Activated naive CD4-positive, alpha-beta T cell treated with anti-CD3 and anti-CD28 coated beads, Interleukin-2, amount 10 ng/mL, durations not matched to agents 7 days and 5 days (primary cell): Measurements from ENCODE around the gene RAB15.

ENCODE experiments used
- CTCF ChIA-PET: fragments of 350-600 bp; sonication (Branson Sonifier 250); formaldehyde crosslinking; loops from one replicate; lab custom pipeline; 2021; ENCODE audit warnings: antibody characterized with exemption; lab: Charles Lee
- DNase-seq: peaks from one replicate; pipeline ENCODE4 v3.0.0-alpha.2; 2020
- H3K27ac Mint-ChIP-seq: one replicate; pipeline ENCODE4 v1.8.0; 2021; ENCODE audit warnings: mild to moderate bottlenecking, moderate library complexity, mixed read lengths
- H3K27me3 Mint-ChIP-seq: one replicate; pipeline ENCODE4 v1.8.0; 2021; ENCODE audit warnings: mild to moderate bottlenecking, mixed read lengths
- H3K36me3 Mint-ChIP-seq: one replicate; pipeline ENCODE4 v1.8.0; 2021; ENCODE audit warnings: mixed read lengths
- H3K4me1 Mint-ChIP-seq: one replicate; pipeline ENCODE4 v1.8.0; 2021; ENCODE audit warnings: mixed read lengths
- H3K4me3 Mint-ChIP-seq: one replicate; pipeline ENCODE4 v1.8.0; 2021; ENCODE audit warnings: mild to moderate bottlenecking, moderate library complexity, mixed read lengths
- H3K9me3 Mint-ChIP-seq: one replicate; pipeline ENCODE4 v1.8.0; 2021; ENCODE audit warnings: mixed read lengths

Gene RAB15

DNA sequence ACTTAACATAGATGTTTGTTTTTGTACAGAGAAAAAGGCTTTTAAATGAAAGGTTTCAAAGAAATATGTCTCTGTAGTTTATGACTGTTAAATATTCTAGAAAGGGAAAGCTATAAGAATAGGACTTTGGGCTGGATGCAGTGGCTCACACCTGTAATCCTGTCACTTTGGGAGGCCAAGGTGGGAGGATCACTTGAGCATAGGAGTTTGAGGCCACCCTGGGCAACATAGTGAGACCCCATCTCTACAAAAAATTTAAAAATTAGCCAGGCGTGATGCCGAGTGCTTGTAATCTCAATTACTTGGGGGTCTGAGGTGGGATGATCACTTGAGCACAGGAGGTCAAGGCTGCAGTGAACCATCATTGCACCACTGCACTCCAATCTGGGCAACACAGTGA lies 41.0 kb downstream of the RAB15 start:
- H3K4me3 Mint-ChIP-seq = no peak overlapping the region

GRCh38 chr14:64930085-64930843 lies 41.9 kb downstream of the RAB15 start:
- peaks cover 58% of the 10 kb centered on the region for H3K36me3 Mint-ChIP-seq
- H3K4me1 Mint-ChIP-seq = peaks cover 20% of the 10 kb centered on the region
- DNase-seq = no peak
- no peaks in the 10 kb centered on the region for H3K9me3 Mint-ChIP-seq
- no peak overlapping the region for H3K27ac Mint-ChIP-seq
- H3K4me3 Mint-ChIP-seq = peak overlapping the region; percentile 15
- no peaks in the 10 kb centered on the region for H3K27me3 Mint-ChIP-seq
- CTCF ChIA-PET = no interaction called here

More for the DNA sequence above, 41.0 kb downstream of the RAB15 start:
- no peak for DNase-seq
- Mint-ChIP-seq H3K9me3 (no peaks in the 10 kb centered on the region), H3K27ac (no peak overlapping the region), H3K4me1 (peaks cover 26% of the 10 kb centered on the region), H3K27me3 (no peaks in the 10 kb centered on the region), H3K36me3 (peaks cover 54% of the 10 kb centered on the region)
- CTCF ChIA-PET = interaction anchor here (1.4 to 1.5 kb wide), 2 partner anchors 20 to 41 kb away, joined by 4 read pairs; no protein-coding TSS in a partner anchor

DNA sequence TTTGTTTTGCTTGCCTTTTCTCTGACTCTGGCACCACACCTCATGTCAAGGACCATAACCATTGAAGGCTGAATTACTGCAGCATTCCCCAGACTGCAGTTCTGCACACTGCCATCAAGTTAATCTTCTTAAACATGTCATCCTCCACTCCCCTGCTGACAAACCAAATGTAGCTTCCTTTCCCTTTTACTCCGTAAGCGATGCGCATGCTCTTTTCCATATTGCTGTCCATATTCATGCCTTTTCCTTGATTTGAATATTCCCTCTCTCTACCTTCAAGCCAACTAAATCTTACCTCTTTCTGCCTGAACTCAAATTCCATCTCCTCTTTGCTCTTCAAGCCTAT lies 43.1 kb downstream of the RAB15 start:
- Mint-ChIP-seq H3K4me3 (no peak overlapping the region), H3K9me3 (no peaks in the 10 kb centered on the region), H3K4me1 (peaks cover 13% of the 10 kb centered on the region), H3K27me3 (no peaks in the 10 kb centered on the region), H3K36me3 (peaks cover 52% of the 10 kb centered on the region), H3K27ac (no peak overlapping the region)
- peak; percentile 33 for DNase-seq
- CTCF ChIA-PET = interaction anchor here (1.2 kb wide), 1 partner anchor 106 kb away, joined by 3 read pairs; no protein-coding TSS in a partner anchor

- no peak overlapping the region for H3K27ac Mint-ChIP-seq
- H3K9me3 Mint-ChIP-seq = no peaks in the 10 kb centered on the region
- H3K4me3 Mint-ChIP-seq = no peak overlapping the region
- peaks cover 56% of the 10 kb centered on the region for H3K36me3 Mint-ChIP-seq
- peaks cover 15% of the 10 kb centered on the region for H3K4me1 Mint-ChIP-seq
- CTCF ChIA-PET = interaction anchor here (1.2 to 1.7 kb wide), 4 partner anchors 8 to 105 kb away, joined by 3 to 8 read pairs (median 4); no protein-coding TSS in a partner anchor
- DNase-seq = no peak
- no peaks in the 10 kb centered on the region for H3K27me3 Mint-ChIP-seq
Measured at GRCh38 chr14:64928239-64929013, 43.7 kb downstream of the RAB15 start.

DNA sequence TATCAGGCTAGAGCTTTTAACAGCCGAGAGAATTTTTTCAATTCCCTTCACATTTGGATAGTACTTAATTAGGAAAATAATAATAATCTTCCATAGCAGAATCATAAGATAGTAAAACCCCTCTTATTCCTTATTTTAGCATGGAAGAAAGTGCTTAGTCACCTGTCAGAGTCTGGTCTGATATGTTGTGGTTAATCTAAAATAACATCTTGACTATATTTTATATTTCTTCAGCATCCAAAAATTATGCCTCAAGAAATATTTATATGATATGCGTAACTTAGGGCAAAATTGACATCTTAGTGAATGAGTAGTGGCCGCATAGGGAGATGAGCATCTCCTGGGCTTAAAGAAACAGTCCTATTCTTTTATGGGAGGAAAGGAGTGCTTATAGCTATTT lies 45.1 kb downstream of the RAB15 start:
- Mint-ChIP-seq H3K9me3 (no peaks in the 10 kb centered on the region), H3K4me3 (no peak overlapping the region), H3K4me1 (peaks cover 18% of the 10 kb centered on the region), H3K36me3 (peaks cover 48% of the 10 kb centered on the region), H3K27me3 (no peaks in the 10 kb centered on the region), H3K27ac (peak overlapping the region; percentile 62)
- DNase-seq = no peak
- CTCF ChIA-PET = interaction anchor here (0.7 to 1.7 kb wide), 9 partner anchors 8 to 290 kb away, joined by 3 to 8 read pairs (median 4); no protein-coding TSS in a partner anchor

GRCh38 chr14:64926398-64926995 lies 45.6 kb downstream of the RAB15 start:
- Mint-ChIP-seq H3K4me3 (no peak overlapping the region), H3K4me1 (peaks cover 23% of the 10 kb centered on the region), H3K27me3 (no peaks in the 10 kb centered on the region), H3K9me3 (no peaks in the 10 kb centered on the region), H3K27ac (peak overlapping the region; percentile 62), H3K36me3 (peaks cover 48% of the 10 kb centered on the region)
- DNase-seq = no peak
- CTCF ChIA-PET = interaction anchor here (1.0 to 1.7 kb wide), 7 partner anchors 8 to 290 kb away, joined by 3 to 8 read pairs (median 4); no protein-coding TSS in a partner anchor

GRCh38 chr14:64923015-64923414 lies 49.1 kb downstream of the RAB15 start:
- H3K4me3 Mint-ChIP-seq = no peak overlapping the region
- H3K9me3 Mint-ChIP-seq = no peaks in the 10 kb centered on the region
- no peaks in the 10 kb centered on the region for H3K27me3 Mint-ChIP-seq
- no peak overlapping the region for H3K27ac Mint-ChIP-seq
- H3K36me3 Mint-ChIP-seq = peaks cover 53% of the 10 kb centered on the region
- peaks cover 42% of the 10 kb centered on the region for H3K4me1 Mint-ChIP-seq
- CTCF ChIA-PET = interaction anchor here (0.7 to 1.2 kb wide), 3 partner anchors 8 to 117 kb away, joined by 4 to 6 read pairs (median 4); partner anchors contain the start of genes CHURC1 and FNTB
- no peak for DNase-seq

DNA sequence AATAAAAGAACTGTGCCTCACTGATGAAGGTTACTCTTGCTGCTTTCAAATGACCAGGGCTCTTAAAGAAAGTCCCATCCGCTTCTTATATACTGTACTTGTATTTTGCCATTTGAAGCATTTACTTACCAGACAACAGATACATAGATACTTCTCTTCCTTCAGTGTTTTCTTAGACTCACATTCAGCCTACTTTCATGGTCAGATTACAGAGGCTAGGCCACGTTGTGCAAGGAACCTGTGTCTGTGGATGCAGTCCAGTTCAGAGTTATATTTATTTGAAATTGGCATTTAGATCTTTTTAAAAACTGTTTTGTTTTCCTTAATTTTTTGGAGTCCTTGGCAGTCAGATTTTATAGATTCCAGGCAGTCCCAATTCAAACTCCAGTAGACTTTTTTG lies 51.7 kb downstream of the RAB15 start:
- CTCF ChIA-PET = no interaction called here
- peaks cover 53% of the 10 kb centered on the region for H3K36me3 Mint-ChIP-seq
- H3K4me1 Mint-ChIP-seq = peaks cover 54% of the 10 kb centered on the region
- no peak overlapping the region for H3K27ac Mint-ChIP-seq
- H3K27me3 Mint-ChIP-seq = no peaks in the 10 kb centered on the region
- H3K9me3 Mint-ChIP-seq = no peaks in the 10 kb centered on the region
- H3K4me3 Mint-ChIP-seq = no peak overlapping the region
- no peak for DNase-seq

GRCh38 chr14:64919618-64920017 lies 52.5 kb downstream of the RAB15 start:
- Mint-ChIP-seq H3K36me3 (peaks cover 59% of the 10 kb centered on the region), H3K27ac (no peak overlapping the region), H3K27me3 (no peaks in the 10 kb centered on the region), H3K4me3 (no peak overlapping the region), H3K9me3 (no peaks in the 10 kb centered on the region), H3K4me1 (peaks cover 61% of the 10 kb centered on the region)
- no peak for DNase-seq
- CTCF ChIA-PET = no interaction called here

DNA sequence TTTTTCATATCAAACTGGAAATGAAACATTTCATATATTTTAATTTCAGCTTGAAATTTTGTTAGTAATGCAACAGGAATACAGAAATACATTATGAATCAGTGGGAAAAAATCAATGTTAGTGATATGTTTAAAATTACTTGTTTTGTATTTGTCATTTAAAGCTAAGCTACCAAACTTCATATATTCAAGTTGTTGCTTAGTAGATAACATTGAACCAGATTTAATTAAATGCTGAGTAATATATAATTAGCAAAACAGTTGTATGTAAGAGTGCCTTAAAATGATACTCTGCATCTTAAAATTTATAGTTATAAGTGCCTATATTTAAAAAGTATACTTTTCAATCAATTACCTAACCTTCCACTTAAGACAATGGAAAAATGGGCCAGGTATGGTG lies 52.9 kb downstream of the RAB15 start:
- Mint-ChIP-seq H3K36me3 (peaks cover 57% of the 10 kb centered on the region), H3K4me1 (peaks cover 59% of the 10 kb centered on the region)
- CTCF ChIA-PET = interaction anchor here (0.6 to 0.7 kb wide), 2 partner anchors 8 to 17 kb away, joined by 4 read pairs; no protein-coding TSS in a partner anchor

DNA sequence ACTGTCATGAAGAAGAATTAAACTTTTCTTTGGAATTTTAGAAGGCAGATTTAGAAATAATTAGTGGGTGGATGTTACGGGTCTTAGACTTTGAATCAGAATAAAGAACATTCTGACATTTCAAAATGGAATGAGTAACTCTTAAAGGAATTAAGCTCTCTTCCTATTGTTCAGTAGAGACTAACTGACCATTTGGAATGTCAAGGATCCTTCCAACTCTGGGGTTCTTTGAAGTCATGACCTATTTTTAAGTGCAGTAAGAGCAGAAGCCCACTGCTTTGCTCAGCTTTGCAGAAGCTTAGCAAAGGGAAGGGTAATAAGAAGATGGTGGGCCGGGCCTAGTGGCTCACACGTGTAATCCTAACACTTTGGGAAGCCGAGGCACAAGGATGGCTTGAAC lies 53.9 kb downstream of the RAB15 start:
- H3K9me3 Mint-ChIP-seq = no peaks in the 10 kb centered on the region

More for the DNA sequence above, 52.9 kb downstream of the RAB15 start:
- no peak overlapping the region for H3K27ac Mint-ChIP-seq
- DNase-seq = no peak
- no peak overlapping the region for H3K4me3 Mint-ChIP-seq
- H3K27me3 Mint-ChIP-seq = no peaks in the 10 kb centered on the region
- no peaks in the 10 kb centered on the region for H3K9me3 Mint-ChIP-seq

DNA sequence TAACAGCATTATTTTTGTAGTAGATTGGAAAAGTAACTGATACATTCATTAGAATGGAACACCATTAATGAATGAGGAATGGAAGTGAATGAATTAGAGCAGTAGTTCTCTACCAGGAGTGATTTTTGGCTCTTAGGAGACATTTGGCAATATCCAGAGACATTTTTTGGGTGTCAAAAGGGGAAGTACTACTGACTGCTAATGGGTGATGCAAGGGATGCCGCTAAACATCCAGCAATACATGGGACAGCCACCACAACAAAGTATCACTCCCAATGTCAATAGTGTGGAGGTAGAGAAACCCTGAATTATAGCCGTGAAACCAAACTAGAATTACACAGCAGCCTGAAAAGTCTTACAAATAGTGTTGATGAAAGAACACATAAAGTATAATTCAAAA lies 56.3 kb downstream of the RAB15 start:
- peaks cover 57% of the 10 kb centered on the region for H3K4me1 Mint-ChIP-seq
- H3K27me3 Mint-ChIP-seq = no peaks in the 10 kb centered on the region
- CTCF ChIA-PET = interaction anchor here (1.3 to 2.0 kb wide), 2 partner anchors 8 to 12 kb away, joined by 4 to 8 read pairs; no protein-coding TSS in a partner anchor

More for the DNA sequence above, 53.9 kb downstream of the RAB15 start:
- peaks cover 64% of the 10 kb centered on the region for H3K4me1 Mint-ChIP-seq
- H3K27me3 Mint-ChIP-seq = no peaks in the 10 kb centered on the region
- DNase-seq = no peak
- CTCF ChIA-PET = no interaction called here
- H3K27ac Mint-ChIP-seq = no peak overlapping the region
- H3K4me3 Mint-ChIP-seq = no peak overlapping the region
- H3K36me3 Mint-ChIP-seq = peaks cover 51% of the 10 kb centered on the region

GRCh38 chr14:64915029-64915424 lies 57.1 kb downstream of the RAB15 start:
- Mint-ChIP-seq H3K27ac (peak overlapping the region; percentile 89), H3K36me3 (peaks cover 31% of the 10 kb centered on the region), H3K4me1 (peaks cover 51% of the 10 kb centered on the region), H3K4me3 (peak overlapping the region; percentile 81), H3K9me3 (no peaks in the 10 kb centered on the region), H3K27me3 (peaks cover 6% of the 10 kb centered on the region)
- CTCF ChIA-PET = interaction anchor here (1.0 to 2.0 kb wide), 4 partner anchors 9 to 55 kb away, joined by 3 to 8 read pairs (median 4); no protein-coding TSS in a partner anchor
- no peak for DNase-seq

More for the DNA sequence above, 56.3 kb downstream of the RAB15 start:
- H3K27ac Mint-ChIP-seq = peak overlapping the region; percentile 89
- DNase-seq = no peak
- H3K36me3 Mint-ChIP-seq = peaks cover 39% of the 10 kb centered on the region
- peak overlapping the region; percentile 81 for H3K4me3 Mint-ChIP-seq
- H3K9me3 Mint-ChIP-seq = no peaks in the 10 kb centered on the region
